KMS-11 (cell line): ENCODE data around the gene CTCFL.

Experiments used
- H2AFZ ChIP-seq: fragments of 200-600 bp; sonication (generic); 2 replicates; pipeline ENCODE4 v1.6.1; 2016; ENCODE audit warnings: antibody characterized with exemption, mixed run types, low read depth
- H3K27ac ChIP-seq: fragments of 200-600 bp; sonication (generic); 2 replicates; pipeline ENCODE4 v1.6.1; 2016; ENCODE audit warnings: mild to moderate bottlenecking, mixed run types
- H3K27me3 ChIP-seq: fragments of 200-600 bp; sonication (generic); 2 replicates; pipeline ENCODE4 v1.6.1; 2017; ENCODE audit warnings: mild to moderate bottlenecking, low read depth, mixed run types, moderate library complexity; ENCODE audit not compliant: insufficient read depth
- H3K36me3 ChIP-seq: fragments of 200-600 bp; sonication (generic); 2 replicates; pipeline ENCODE4 v1.6.1; 2017; ENCODE audit warnings: mild to moderate bottlenecking, mixed run types; ENCODE audit not compliant: insufficient read depth
- H3K4me1 ChIP-seq: fragments of 200-600 bp; sonication (generic); 2 replicates; pipeline ENCODE4 v1.6.1; 2016; ENCODE audit warnings: mild to moderate bottlenecking, low read depth, mixed run types; ENCODE audit not compliant: poor library complexity, severe bottlenecking
- H3K4me2 ChIP-seq: fragments of 200-600 bp; sonication (generic); 2 replicates; pipeline ENCODE4 v1.7.0; 2016; ENCODE audit warnings: mild to moderate bottlenecking, mixed run types
- H3K4me3 ChIP-seq: fragments of 200-600 bp; sonication (generic); IDR thresholded peaks from 2 replicates; pipeline ENCODE4 v1.6.1; 2017; ENCODE audit warnings: low read depth, low read length, mixed read lengths; ENCODE audit not compliant: insufficient read depth
- H3K79me2 ChIP-seq: fragments of 200-600 bp; sonication (generic); 2 replicates; pipeline ENCODE4 v1.6.1; 2016; ENCODE audit warnings: low read depth, mixed run types; ENCODE audit not compliant: insufficient read depth
- H3K9ac ChIP-seq: fragments of 200-600 bp; sonication (generic); 2 replicates; pipeline ENCODE4 v1.6.1; 2016; ENCODE audit warnings: mild to moderate bottlenecking, mixed run types
- H4K20me1 ChIP-seq: fragments of 200-600 bp; sonication (generic); 2 replicates; pipeline ENCODE4 v1.6.1; 2016; ENCODE audit warnings: mild to moderate bottlenecking, mixed run types; ENCODE audit not compliant: insufficient read depth
- TF ChIP-seq, protein P1 (sequence below): fragments of 200-600 bp; sonication (generic); conservative IDR thresholded peaks from 2 replicates; pipeline ENCODE4 v1.6.1; 2017; ENCODE audit warnings: low read depth, mild to moderate bottlenecking, antibody characterized with exemption, low read length, moderate library complexity, mixed read lengths

CTCFL gene

DNA sequence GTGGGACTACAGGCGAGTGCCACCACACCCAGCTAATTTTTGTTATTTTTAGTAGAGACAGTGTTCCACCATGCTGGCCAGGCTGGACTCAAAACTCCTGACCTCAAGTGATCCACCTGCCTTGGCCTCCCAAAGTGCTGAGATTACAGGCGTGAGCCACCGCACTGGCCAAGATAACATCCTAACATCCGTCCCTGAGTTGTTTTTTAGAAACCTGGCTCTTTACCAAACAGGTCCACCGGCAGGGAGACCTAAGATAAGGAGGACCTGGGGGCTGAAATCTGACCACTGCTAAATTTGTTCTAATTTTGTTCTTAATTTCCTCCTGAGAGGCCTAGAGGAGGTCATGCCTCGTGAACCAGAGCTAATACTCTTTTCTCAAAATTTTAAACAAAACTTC, 20.5 kb downstream of the CTCFL start:
- no peaks in the 10 kb centered on the region for H3K79me2 ChIP-seq
- H3K4me2 ChIP-seq = no peak overlapping the region
- H3K27me3 ChIP-seq = no peaks in the 10 kb centered on the region

DNA sequence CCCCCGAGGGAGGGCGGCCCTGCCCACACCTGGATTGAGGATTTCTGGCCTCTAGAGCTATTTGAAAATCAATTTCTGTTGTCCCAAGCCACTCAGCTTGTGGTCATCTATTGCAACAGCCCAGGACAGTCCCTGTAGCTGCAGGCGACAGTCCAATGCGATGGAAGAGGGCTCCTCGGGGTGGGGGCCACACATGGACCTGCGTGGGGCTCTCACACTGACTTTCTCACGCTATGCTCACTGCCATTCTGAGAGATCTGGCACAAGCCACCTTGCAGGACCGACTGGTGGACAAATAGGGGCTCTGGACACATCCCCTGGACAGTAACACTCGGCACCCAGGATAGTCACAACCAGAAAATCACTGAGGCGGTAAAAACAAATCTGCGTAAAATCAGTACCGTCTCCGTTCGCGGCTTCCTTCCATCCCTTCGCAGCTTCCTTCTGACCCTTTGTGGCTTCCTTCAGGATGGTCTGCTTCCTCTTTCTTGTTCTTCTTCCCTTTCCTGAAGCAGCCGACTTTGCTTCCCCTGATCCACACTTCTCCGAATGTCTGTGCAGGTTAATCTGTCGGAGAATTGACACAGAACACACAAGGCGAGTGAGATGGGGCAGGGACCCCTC, 21.8 kb downstream of the CTCFL start:
- H3K9ac ChIP-seq = no peak overlapping the region
- H2AFZ ChIP-seq = no peak overlapping the region
- H3K36me3 ChIP-seq = no peaks in the 10 kb centered on the region
- no peaks in the 10 kb centered on the region for H3K27me3 ChIP-seq
- TF ChIP-seq, protein P1, sequence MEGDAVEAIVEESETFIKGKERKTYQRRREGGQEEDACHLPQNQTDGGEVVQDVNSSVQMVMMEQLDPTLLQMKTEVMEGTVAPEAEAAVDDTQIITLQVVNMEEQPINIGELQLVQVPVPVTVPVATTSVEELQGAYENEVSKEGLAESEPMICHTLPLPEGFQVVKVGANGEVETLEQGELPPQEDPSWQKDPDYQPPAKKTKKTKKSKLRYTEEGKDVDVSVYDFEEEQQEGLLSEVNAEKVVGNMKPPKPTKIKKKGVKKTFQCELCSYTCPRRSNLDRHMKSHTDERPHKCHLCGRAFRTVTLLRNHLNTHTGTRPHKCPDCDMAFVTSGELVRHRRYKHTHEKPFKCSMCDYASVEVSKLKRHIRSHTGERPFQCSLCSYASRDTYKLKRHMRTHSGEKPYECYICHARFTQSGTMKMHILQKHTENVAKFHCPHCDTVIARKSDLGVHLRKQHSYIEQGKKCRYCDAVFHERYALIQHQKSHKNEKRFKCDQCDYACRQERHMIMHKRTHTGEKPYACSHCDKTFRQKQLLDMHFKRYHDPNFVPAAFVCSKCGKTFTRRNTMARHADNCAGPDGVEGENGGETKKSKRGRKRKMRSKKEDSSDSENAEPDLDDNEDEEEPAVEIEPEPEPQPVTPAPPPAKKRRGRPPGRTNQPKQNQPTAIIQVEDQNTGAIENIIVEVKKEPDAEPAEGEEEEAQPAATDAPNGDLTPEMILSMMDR = no peak
- H3K4me3 ChIP-seq = no peak overlapping the region
- peaks cover 26% of the 10 kb centered on the region for H3K4me1 ChIP-seq
- H3K4me2 ChIP-seq = no peak overlapping the region
- no peak overlapping the region for H3K27ac ChIP-seq
- no peaks in the 10 kb centered on the region for H4K20me1 ChIP-seq
- H3K79me2 ChIP-seq = no peaks in the 10 kb centered on the region

More for the DNA sequence above, 20.5 kb downstream of the CTCFL start:
- no peak overlapping the region for H3K4me3 ChIP-seq
- H4K20me1 ChIP-seq = no peaks in the 10 kb centered on the region
- H2AFZ ChIP-seq = no peak overlapping the region
- no peaks in the 10 kb centered on the region for H3K36me3 ChIP-seq
- TF ChIP-seq, protein P1 = no peak
- H3K4me1 ChIP-seq = peaks cover 17% of the 10 kb centered on the region
- H3K9ac ChIP-seq = no peak overlapping the region
- no peak overlapping the region for H3K27ac ChIP-seq

DNA sequence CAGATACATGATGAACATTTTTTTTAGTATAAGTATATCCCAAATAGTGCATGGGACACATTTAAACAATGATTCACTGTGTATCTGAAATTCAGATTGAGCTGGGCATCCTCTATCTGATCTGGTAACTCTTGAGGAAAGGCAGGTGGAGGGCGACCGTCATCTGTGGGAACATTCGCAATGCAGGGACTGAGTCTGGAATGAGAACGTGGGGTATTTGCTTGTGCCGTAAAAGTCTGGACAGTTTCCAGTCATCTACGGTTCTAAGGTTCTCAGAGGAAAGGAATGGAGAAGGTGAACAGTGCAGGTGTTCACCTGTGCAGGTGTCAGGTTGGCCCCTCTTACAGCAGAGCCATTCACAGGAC, 22.6 kb downstream of the CTCFL start:
- H2AFZ ChIP-seq = no peak overlapping the region
- H3K27ac ChIP-seq = no peak overlapping the region
- H3K27me3 ChIP-seq = no peaks in the 10 kb centered on the region
- H3K36me3 ChIP-seq = no peaks in the 10 kb centered on the region
- peaks cover 30% of the 10 kb centered on the region for H3K4me1 ChIP-seq
- H3K9ac ChIP-seq = no peak overlapping the region
- no peak overlapping the region for H3K4me3 ChIP-seq
- H3K4me2 ChIP-seq = no peak overlapping the region
- H4K20me1 ChIP-seq = no peaks in the 10 kb centered on the region
- TF ChIP-seq, protein P1 = no peak
- H3K79me2 ChIP-seq = no peaks in the 10 kb centered on the region

DNA sequence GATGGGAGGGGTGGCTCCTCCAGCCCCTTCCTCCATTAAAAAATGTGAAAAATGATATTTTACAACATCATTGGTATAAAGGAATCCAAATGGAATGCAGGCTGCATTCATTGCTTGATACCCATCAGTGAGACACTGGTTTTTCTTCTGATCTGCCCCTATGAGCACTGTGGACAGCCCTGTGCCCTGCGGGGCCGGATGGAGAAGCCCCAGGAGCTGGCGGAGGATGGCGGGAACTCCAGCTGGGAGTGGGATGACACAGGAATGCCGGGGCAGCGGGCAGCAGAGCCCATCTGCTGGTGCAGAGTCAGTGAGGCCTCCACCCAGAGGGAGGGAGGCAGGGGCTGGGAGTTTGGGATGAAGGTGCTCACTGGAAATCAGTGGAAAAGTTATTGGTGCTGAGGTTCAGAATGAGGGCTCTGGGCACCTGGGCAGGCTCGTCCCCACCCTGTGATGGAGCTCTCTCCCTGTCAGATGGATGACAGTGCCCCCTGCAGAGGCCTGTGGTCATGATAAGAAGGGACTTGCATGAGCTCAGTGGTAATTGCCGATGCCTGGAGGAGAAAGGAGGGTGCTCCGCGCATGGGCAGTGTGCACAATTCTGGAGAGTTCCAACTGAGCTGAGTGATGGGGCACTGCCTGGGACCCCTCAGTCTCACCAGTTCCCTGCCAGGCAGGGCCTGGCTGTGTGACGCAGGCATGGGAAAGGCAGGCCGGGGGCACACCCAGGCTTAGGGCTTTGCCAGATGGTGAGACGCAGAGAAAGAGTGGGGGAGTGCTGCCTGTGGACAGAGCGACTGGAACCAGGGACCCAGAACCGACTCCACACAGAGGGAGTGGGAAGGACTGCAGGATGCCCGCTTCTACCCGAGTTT, 23.2 kb downstream of the CTCFL start:
- Histone ChIP-seq H3K4me1 (peaks cover 30% of the 10 kb centered on the region), H2AFZ (no peak overlapping the region), H4K20me1 (no peaks in the 10 kb centered on the region), H3K9ac (no peak overlapping the region), H3K79me2 (no peaks in the 10 kb centered on the region), H3K4me3 (no peak overlapping the region), H3K4me2 (no peak overlapping the region), H3K27ac (no peak overlapping the region), H3K27me3 (no peaks in the 10 kb centered on the region), H3K36me3 (no peaks in the 10 kb centered on the region)
- TF ChIP-seq, protein P1 = no peak
